Gastroesophageal sphincter (tissue), 4 donors: ENCODE data around the gene RPAP3. TPM values are rescaled to one million over a fixed set of nuclear protein-coding genes. Genes with fewer than 3 reads are reported as not detected.
"Not testable (repeated sequence)": the region's sequence is repeated elsewhere in the genome, so short reads cannot be mapped to it uniquely, and the experiment has no call there.

Source experiments
- ATAC-seq: fragments of 150-250 bp; one replicate; pipeline ENCODE4 v1.9.1; 2016; ENCODE audit warnings: mild to moderate bottlenecking, moderate library complexity
- H3K27ac ChIP-seq, 4 donors: fragments of 200-600 bp; sonication (generic) in 3 of 4; 1 replicate in 3 of 4; 2 replicates in 1 of 4; pipeline ENCODE4 v1.5.1; 2016 to 2019
- H3K27me3 ChIP-seq: fragments of 200-600 bp; sonication (generic); one replicate; pipeline ENCODE4 v1.5.1; 2019
- H3K36me3 ChIP-seq, 2 donors: fragments of 200-600 bp; sonication (generic); one replicate each; pipeline ENCODE4 v1.5.1; 2019; ENCODE audit warnings: control low read depth in 1 of 2
- H3K4me1 ChIP-seq, 3 donors: fragments of 200-600 bp; sonication (generic); 1 replicate in 2 of 3; 2 replicates in 1 of 3; pipeline ENCODE4 v1.5.1; 2016 to 2019; ENCODE audit warnings: control low read depth in 2 of 3
- H3K4me3 ChIP-seq, 2 donors: fragments of 200-600 bp; sonication (generic); one replicate each; pipeline ENCODE4 v1.5.1; 2019; ENCODE audit warnings: mild to moderate bottlenecking in 1 of 2, moderate library complexity in 1 of 2
- H3K9me3 ChIP-seq, 3 donors: fragments of 200-600 bp; sonication (generic); one replicate each; pipeline ENCODE4 v1.5.1; 2017 to 2019; ENCODE audit warnings: control low read depth in 2 of 3
- EP300 ChIP-seq: sonication (generic); formaldehyde crosslinking; IDR thresholded peaks from one replicate; pipeline ENCODE4 v1.6.1; 2017; ENCODE audit warnings: antibody characterized with exemption, mild to moderate bottlenecking
- POLR2A ChIP-seq, 2 donors: fragments of 450-650 bp; IDR thresholded peaks; one replicate each; pipeline ENCODE4 v1.6.1; 2017; ENCODE audit warnings: antibody characterized with exemption in 2 of 2, mild to moderate bottlenecking in 2 of 2, moderate library complexity in 1 of 2
- POLR2AphosphoS5 ChIP-seq: sonication (generic); formaldehyde crosslinking; IDR thresholded peaks from one replicate; pipeline ENCODE4 v1.6.1; 2017; ENCODE audit warnings: antibody characterized with exemption
- WGBS, 2 donors: methylation state at CpG; one replicate each; pipeline ENCODE4 v1.1.5; 2018; ENCODE audit warnings: low coverage in 1 of 2; 5-methylcytosine and 5-hydroxymethylcytosine counted together
- total RNA-seq, 4 donors: library from RNA; depleted of rRNA; stranded (reverse); fragments of >200 nt; gene quantifications; one replicate each; pipeline ENCODE4 v1.1.0, GENCODE V29; 2016
- TF ChIP-seq, protein P1 (sequence below), 4 experiments: fragments of 200-600 bp in 2 of 4; fragments of 450-650 bp in 2 of 4; sonication (generic) in 1 of 4; IDR thresholded peaks; one replicate each; pipeline ENCODE4 v1.5.1; 2017 to 2019; ENCODE audit warnings: antibody characterized with exemption in 4 of 4, mild to moderate bottlenecking in 2 of 4, moderate library complexity in 2 of 4

RPAP3 gene
- total RNA-seq, 4 donors from 2014 or later, result 17.0 to 20.0 (median 18.8) TPM

DNA sequence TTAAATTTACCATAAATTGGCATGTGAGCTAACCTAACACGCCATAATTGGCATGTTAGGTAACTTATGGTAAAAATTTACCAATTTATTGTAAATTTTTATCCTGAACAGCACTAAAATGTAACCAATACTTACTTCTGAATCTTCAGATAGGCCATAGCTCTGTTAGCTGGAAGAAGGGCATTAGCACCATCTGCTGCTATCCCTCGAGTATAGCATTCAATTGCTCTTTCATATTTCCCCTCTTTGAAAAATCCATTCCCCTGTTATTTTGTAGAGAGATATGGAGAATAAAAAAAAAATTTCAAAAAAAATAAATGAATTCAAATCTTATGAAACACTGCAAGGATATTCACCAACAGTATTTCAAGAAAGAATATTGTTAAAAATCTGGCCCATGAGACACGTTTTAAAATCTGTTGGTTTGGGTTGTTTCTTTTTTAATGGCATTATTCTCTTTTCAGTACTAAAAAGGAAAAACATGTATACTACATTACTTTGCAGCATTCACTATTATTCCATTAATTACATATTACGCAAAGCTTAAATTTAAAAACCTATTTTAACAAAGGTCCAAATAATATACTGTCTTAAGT, 19.1 kb downstream of the RPAP3 start:
- WGBS, 2 donors, result 62 to 74% methylated on average over 4 of the region's 4 CpGs
- TF ChIP-seq POLR2AphosphoS5 (no peak), EP300 (no peak)
- TF ChIP-seq, protein P1, sequence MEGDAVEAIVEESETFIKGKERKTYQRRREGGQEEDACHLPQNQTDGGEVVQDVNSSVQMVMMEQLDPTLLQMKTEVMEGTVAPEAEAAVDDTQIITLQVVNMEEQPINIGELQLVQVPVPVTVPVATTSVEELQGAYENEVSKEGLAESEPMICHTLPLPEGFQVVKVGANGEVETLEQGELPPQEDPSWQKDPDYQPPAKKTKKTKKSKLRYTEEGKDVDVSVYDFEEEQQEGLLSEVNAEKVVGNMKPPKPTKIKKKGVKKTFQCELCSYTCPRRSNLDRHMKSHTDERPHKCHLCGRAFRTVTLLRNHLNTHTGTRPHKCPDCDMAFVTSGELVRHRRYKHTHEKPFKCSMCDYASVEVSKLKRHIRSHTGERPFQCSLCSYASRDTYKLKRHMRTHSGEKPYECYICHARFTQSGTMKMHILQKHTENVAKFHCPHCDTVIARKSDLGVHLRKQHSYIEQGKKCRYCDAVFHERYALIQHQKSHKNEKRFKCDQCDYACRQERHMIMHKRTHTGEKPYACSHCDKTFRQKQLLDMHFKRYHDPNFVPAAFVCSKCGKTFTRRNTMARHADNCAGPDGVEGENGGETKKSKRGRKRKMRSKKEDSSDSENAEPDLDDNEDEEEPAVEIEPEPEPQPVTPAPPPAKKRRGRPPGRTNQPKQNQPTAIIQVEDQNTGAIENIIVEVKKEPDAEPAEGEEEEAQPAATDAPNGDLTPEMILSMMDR (IDR thresholded peaks at IDR 0.05), result peak; percentile 5 to 50 (median 45)
- ATAC-seq, result no peak
- H3K27ac ChIP-seq, result no peak overlapping the region
- no peaks in the 10 kb centered on the region for H3K4me1 ChIP-seq
- H3K9me3 ChIP-seq, result no peaks in the 10 kb centered on the region
- no peak overlapping the region for H3K4me3 ChIP-seq
- H3K36me3 ChIP-seq, result peaks cover 0 to 55% of the 10 kb centered on the region in 2 donors
- no peaks in the 10 kb centered on the region for H3K27me3 ChIP-seq

- Histone ChIP-seq H3K27ac (no peak overlapping the region), H3K4me1 (no peaks in the 10 kb centered on the region), H3K27me3 (no peaks in the 10 kb centered on the region), H3K4me3 (no peak overlapping the region), H3K9me3 (no peaks in the 10 kb centered on the region), H3K36me3 (peaks cover 0 to 66% of the 10 kb centered on the region in 2 donors)
- 96% methylated on average over 2 of the region's 2 CpGs for WGBS, 2 donors
- no peak for ATAC-seq
- TF ChIP-seq POLR2A (IDR thresholded peaks at IDR 0.05) (no peak), POLR2AphosphoS5 (no peak), EP300 (no peak)
- TF ChIP-seq, protein P1 (IDR thresholded peaks at IDR 0.05), result no peak
These were observed 26.0 kb downstream of the RPAP3 start for GRCh38 chr12:47679785-47680184.

GRCh38 chr12:47672068-47672467, 33.8 kb downstream of the RPAP3 start:
- no peak overlapping the region for H3K27ac ChIP-seq
- H3K4me3 ChIP-seq, result no peak overlapping the region
- H3K4me1 ChIP-seq, result no peaks in the 10 kb centered on the region
- TF ChIP-seq, protein P1 (IDR thresholded peaks at IDR 0.05), result no peak
- no peak for TF ChIP-seq POLR2A (IDR thresholded peaks at IDR 0.05)
- TF ChIP-seq POLR2AphosphoS5, result no peak
- TF ChIP-seq EP300, result no peak
- no peak for ATAC-seq
- 95 to 100% methylated on average over 2 of the region's 2 CpGs for WGBS, 2 donors
- no peaks in the 10 kb centered on the region for H3K27me3 ChIP-seq
- H3K36me3 ChIP-seq, result peaks cover 0 to 56% of the 10 kb centered on the region in 2 donors
- no peaks in the 10 kb centered on the region for H3K9me3 ChIP-seq

DNA sequence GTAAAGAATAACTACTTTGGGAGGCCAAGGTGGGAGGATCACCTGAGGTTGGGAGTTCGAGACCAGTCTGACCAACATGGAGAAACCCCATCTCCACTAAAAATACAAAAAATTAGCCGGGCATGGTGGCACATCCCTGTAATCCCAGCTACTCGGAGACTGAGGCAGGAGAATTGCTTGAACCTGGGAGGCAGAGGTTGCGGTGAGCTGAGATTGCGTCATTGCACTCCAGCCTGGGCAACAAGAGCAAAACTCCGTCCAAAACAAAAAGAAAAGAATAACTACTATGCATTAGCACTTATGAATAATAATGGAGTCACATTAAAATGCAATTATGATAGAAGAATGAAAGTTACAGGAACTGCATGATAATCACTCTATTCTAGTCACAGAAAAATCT, 37.9 kb downstream of the RPAP3 start:
- peaks cover 8 to 65% of the 10 kb centered on the region in 2 donors for H3K36me3 ChIP-seq
- H3K27me3 ChIP-seq, H3K9me3 ChIP-seq, H3K4me1 ChIP-seq, H3K27ac ChIP-seq, H3K4me3 ChIP-seq, ATAC-seq: not testable (repeated sequence)
- 97 to 100% methylated on average over 2 to 6 of the region's 6 CpGs for WGBS, 2 donors

- ATAC-seq, result no peak
- peak overlapping the region in 2 of 4 donors; percentile 10 to 40 for H3K27ac ChIP-seq
- no peak for TF ChIP-seq POLR2A (IDR thresholded peaks at IDR 0.05)
- no peak for TF ChIP-seq EP300
- no peak for TF ChIP-seq POLR2AphosphoS5
- TF ChIP-seq, protein P1 (IDR thresholded peaks at IDR 0.05), result no peak
These were observed 53.2 kb downstream of the RPAP3 start for GRCh38 chr12:47652521-47653234.

More at GRCh38 chr12:47652521-47653234, 53.2 kb downstream of the RPAP3 start:
- Histone ChIP-seq H3K27me3 (no peaks in the 10 kb centered on the region), H3K36me3 (no peaks in the 10 kb centered on the region), H3K4me3 (no peak overlapping the region), H3K9me3 (no peaks in the 10 kb centered on the region), H3K4me1 (peaks cover 0 to 19% (median 0%) of the 10 kb centered on the region in 3 donors)
- WGBS, 2 donors, result 45% methylated on average over 4 of the region's 4 CpGs; no CpG with 5 or more reads in 1 of the 2 donors
